Measurements from ENCODE around the gene FASTK. TPM values are rescaled to one million over a fixed set of nuclear protein-coding genes. Genes with fewer than 3 reads are reported as not detected.

FASTK gene
- total RNA-seq, 1 experiment from 2014 or later: 95.4 TPM

- no peak for DNase-seq (ENCODE audit: low spot score)
Observed at GRCh38 chr7:151099486-151100211, 19.0 kb upstream of the FASTK start.

GRCh38 chr7:151095828-151096475 lies 15.3 kb upstream of the FASTK start:
- no peak for DNase-seq (ENCODE audit: low spot score)

- no peak for DNase-seq (ENCODE audit: low spot score)
Observed at GRCh38 chr7:151095123-151095797, 14.7 kb upstream of the FASTK start.

GRCh38 chr7:151094675-151095074 lies 14.1 kb upstream of the FASTK start:
- DNase-seq (ENCODE audit: low spot score): no peak

- no peak for DNase-seq (ENCODE audit: low spot score)
Observed at GRCh38 chr7:151093748-151094147, 13.1 kb upstream of the FASTK start.

- no peak for DNase-seq (ENCODE audit: low spot score)
Observed at GRCh38 chr7:151091988-151092387, 11.4 kb upstream of the FASTK start.

GRCh38 chr7:151091431-151091830 lies 10.8 kb upstream of the FASTK start:
- no peak for DNase-seq (ENCODE audit: low spot score)

GRCh38 chr7:151091003-151091402 lies 10.4 kb upstream of the FASTK start:
- no peak for DNase-seq (ENCODE audit: low spot score)

GRCh38 chr7:151089893-151090730 lies 9.5 kb upstream of the FASTK start:
- DNase-seq (ENCODE audit: low spot score): no peak

GRCh38 chr7:151088856-151089699 lies 8.5 kb upstream of the FASTK start:
- peak; percentile 57 for DNase-seq (ENCODE audit: low spot score)

- no peak for DNase-seq (ENCODE audit: low spot score)
Observed at GRCh38 chr7:151088019-151088855, 7.6 kb upstream of the FASTK start.

- no peak for DNase-seq (ENCODE audit: low spot score)
Observed at GRCh38 chr7:151087245-151088018, 6.8 kb upstream of the FASTK start.

GRCh38 chr7:151086802-151087244 lies 6.2 kb upstream of the FASTK start:
- DNase-seq (ENCODE audit: low spot score): no peak

- peak; percentile 59 for DNase-seq (ENCODE audit: low spot score)
Observed at GRCh38 chr7:151085691-151086620, 5.3 kb upstream of the FASTK start, which contains the start of gene AGAP3. TSS of gene AGAP3 (plus strand) at chr7:151086475. CDS start at chr7:151086742, 267 bp downstream.

GRCh38 chr7:151085329-151085690 lies 4.7 kb upstream of the FASTK start:
- DNase-seq (ENCODE audit: low spot score): no peak

GRCh38 chr7:151083824-151084160 lies 3.2 kb upstream of the FASTK start:
- no peak for DNase-seq (ENCODE audit: low spot score)

- DNase-seq (ENCODE audit: low spot score): no peak
Observed at GRCh38 chr7:151083071-151083823, 2.6 kb upstream of the FASTK start, which contains the start of gene TMUB1. TSS of gene TMUB1 (minus strand) at chr7:151083493. CDS start at chr7:151082563, 930 bp downstream.

All from A172 (cell line).